Measurements from ENCODE around the gene KLHL7. TPM values are rescaled to one million over a fixed set of nuclear protein-coding genes. Genes with fewer than 3 reads are reported as not detected.

KLHL7 gene
- total RNA-seq, 1 experiment from 2014 or later = 43.8 TPM

DNA sequence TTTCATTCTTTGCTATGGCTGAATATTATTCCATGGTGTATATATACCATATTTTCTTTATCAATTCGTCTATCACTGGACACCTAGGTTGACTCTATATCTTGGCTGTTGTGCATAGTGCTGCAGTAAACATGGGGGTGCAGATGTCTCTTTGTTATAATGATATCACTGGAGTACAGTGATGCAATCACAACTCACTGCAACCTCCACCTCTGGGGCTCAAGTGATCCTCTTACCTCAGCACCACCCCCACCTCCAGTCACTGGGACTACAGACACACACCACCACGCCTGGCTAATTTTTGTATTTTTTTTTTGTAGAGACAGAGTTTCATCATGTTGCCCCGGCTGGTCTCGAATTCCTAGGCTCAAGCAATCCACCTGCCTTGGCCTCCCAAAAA is 15.6 kb downstream of the KLHL7 start:
- Histone ChIP-seq H3K4me3 (ENCODE audit: low read depth, low read length, poor library complexity, severe bottlenecking) (no peak overlapping the region), H3K27ac (ENCODE audit: low read depth, low read length, poor library complexity, severe bottlenecking) (no peak overlapping the region), H3K4me1 (ENCODE audit: insufficient read depth, low read length, poor library complexity, severe bottlenecking) (peaks cover 19% of the 10 kb centered on the region), H3K27me3 (replicated peaks; ENCODE audit: insufficient read depth, low read depth, low read length, poor library complexity) (no peaks in the 10 kb centered on the region), H3K9me3 (ENCODE audit: low read depth, low read length, poor library complexity, severe bottlenecking) (no peaks in the 10 kb centered on the region), H3K36me3 (ENCODE audit: insufficient read depth, low read length, poor library complexity, severe bottlenecking) (peaks cover 5% of the 10 kb centered on the region)
- intact Hi-C loops (cut with micrococcal nuclease; ENCODE audit: unreplicated experiment) = no loop called here
- ChIA-PET CTCF (no interaction called here), POLR2A (ENCODE audit: low non-redundant PET) (no interaction called here)
- TF ChIP-seq, protein P1, sequence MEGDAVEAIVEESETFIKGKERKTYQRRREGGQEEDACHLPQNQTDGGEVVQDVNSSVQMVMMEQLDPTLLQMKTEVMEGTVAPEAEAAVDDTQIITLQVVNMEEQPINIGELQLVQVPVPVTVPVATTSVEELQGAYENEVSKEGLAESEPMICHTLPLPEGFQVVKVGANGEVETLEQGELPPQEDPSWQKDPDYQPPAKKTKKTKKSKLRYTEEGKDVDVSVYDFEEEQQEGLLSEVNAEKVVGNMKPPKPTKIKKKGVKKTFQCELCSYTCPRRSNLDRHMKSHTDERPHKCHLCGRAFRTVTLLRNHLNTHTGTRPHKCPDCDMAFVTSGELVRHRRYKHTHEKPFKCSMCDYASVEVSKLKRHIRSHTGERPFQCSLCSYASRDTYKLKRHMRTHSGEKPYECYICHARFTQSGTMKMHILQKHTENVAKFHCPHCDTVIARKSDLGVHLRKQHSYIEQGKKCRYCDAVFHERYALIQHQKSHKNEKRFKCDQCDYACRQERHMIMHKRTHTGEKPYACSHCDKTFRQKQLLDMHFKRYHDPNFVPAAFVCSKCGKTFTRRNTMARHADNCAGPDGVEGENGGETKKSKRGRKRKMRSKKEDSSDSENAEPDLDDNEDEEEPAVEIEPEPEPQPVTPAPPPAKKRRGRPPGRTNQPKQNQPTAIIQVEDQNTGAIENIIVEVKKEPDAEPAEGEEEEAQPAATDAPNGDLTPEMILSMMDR (conservative IDR thresholded peaks at IDR 0.05; ENCODE audit: low read depth, low read length) = no peak
- no peak for TF ChIP-seq EZH2 (IDR thresholded peaks at IDR 0.05; ENCODE audit: borderline replicate concordance, low read depth, low read length, poor library complexity, severe bottlenecking)
- no peak for DNase-seq (ENCODE audit: low spot score)
- no TSS peak for BruUV-seq (replicated peaks)

DNA sequence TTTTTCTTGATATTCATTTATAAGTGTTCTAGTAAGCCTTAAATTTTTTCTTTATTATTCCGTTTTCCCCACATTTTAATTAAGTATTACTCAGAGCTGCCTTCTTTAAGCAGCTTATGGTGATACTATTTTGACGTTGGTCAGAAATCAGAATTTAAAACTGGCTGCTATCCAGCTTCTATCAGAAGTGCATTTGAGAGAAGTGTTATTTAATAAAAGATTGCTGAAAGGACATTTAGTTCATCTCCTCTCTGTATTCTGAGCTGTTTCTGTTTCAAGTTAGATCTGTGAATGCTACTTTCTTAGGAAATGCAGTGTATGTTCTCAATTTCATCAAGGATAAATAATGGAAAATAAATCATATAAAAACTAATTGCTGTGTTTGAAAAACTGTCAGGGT is 17.4 kb downstream of the KLHL7 start:
- no TSS peak for BruUV-seq (replicated peaks)
- intact Hi-C loops (cut with micrococcal nuclease; ENCODE audit: unreplicated experiment) = no loop called here
- H3K27me3 ChIP-seq (replicated peaks; ENCODE audit: insufficient read depth, low read depth, low read length, poor library complexity) = no peaks in the 10 kb centered on the region
- peaks cover 5% of the 10 kb centered on the region for H3K36me3 ChIP-seq (ENCODE audit: insufficient read depth, low read length, poor library complexity, severe bottlenecking)
- no peaks in the 10 kb centered on the region for H3K9me3 ChIP-seq (ENCODE audit: low read depth, low read length, poor library complexity, severe bottlenecking)
- no peak for TF ChIP-seq EZH2 (IDR thresholded peaks at IDR 0.05; ENCODE audit: borderline replicate concordance, low read depth, low read length, poor library complexity, severe bottlenecking)
- TF ChIP-seq, protein P1 (conservative IDR thresholded peaks at IDR 0.05; ENCODE audit: low read depth, low read length) = no peak
- DNase-seq (ENCODE audit: low spot score) = no peak
- ChIA-PET POLR2A (ENCODE audit: low non-redundant PET) (no interaction called here), CTCF (no interaction called here)
- H3K4me1 ChIP-seq (ENCODE audit: insufficient read depth, low read length, poor library complexity, severe bottlenecking) = peaks cover 5% of the 10 kb centered on the region
- no peak overlapping the region for H3K4me3 ChIP-seq (ENCODE audit: low read depth, low read length, poor library complexity, severe bottlenecking)
- H3K27ac ChIP-seq (ENCODE audit: low read depth, low read length, poor library complexity, severe bottlenecking) = no peak overlapping the region

DNA sequence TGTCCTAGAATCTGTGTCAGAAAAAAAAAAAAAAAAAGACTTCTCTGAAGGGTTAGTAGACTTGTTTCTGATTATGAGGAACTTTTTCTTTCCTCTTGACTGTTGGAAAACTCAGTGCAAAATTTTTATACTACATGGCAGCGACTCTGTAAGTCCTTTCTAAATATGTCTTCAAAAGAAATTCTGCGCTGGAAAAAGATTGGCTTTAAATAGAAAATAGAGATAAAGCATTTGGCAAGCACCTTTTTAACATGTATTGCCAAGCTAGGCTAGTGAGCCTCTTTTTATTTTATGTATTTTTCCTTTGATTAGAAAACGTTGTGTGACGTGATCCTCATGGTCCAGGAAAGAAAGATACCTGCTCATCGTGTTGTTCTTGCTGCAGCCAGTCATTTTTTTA is 17.9 kb downstream of the KLHL7 start:
- Histone ChIP-seq H3K4me3 (ENCODE audit: low read depth, low read length, poor library complexity, severe bottlenecking) (no peak overlapping the region), H3K27me3 (replicated peaks; ENCODE audit: insufficient read depth, low read depth, low read length, poor library complexity) (no peaks in the 10 kb centered on the region), H3K27ac (ENCODE audit: low read depth, low read length, poor library complexity, severe bottlenecking) (no peak overlapping the region), H3K36me3 (ENCODE audit: insufficient read depth, low read length, poor library complexity, severe bottlenecking) (peaks cover 5% of the 10 kb centered on the region), H3K4me1 (ENCODE audit: insufficient read depth, low read length, poor library complexity, severe bottlenecking) (peaks cover under 1% of the 10 kb centered on the region), H3K9me3 (ENCODE audit: low read depth, low read length, poor library complexity, severe bottlenecking) (no peaks in the 10 kb centered on the region)
- intact Hi-C loops (cut with micrococcal nuclease; ENCODE audit: unreplicated experiment) = no loop called here
- TF ChIP-seq EZH2 (IDR thresholded peaks at IDR 0.05; ENCODE audit: borderline replicate concordance, low read depth, low read length, poor library complexity, severe bottlenecking) = no peak
- TF ChIP-seq, protein P1 (conservative IDR thresholded peaks at IDR 0.05; ENCODE audit: low read depth, low read length) = no peak
- BruUV-seq (replicated peaks) = no TSS peak
- POLR2A ChIA-PET (ENCODE audit: low non-redundant PET) = no interaction called here
- DNase-seq (ENCODE audit: low spot score) = no peak
- CTCF ChIA-PET = no interaction called here
